Heart left ventricle (tissue), 13 donors: Measurements from ENCODE around the gene GPRIN1.

Experiments used
- POLR2A ChIP-seq, 2 donors: fragments of 450-650 bp; IDR thresholded peaks; one replicate each; pipeline ENCODE4 v1.6.1; 2017; ENCODE audit warnings: antibody characterized with exemption in 2 of 2, mild to moderate bottlenecking in 2 of 2, moderate library complexity in 2 of 2
- TF ChIP-seq, protein P1 (sequence below), 12 donors: fragments of 200-600 bp; sonication (generic) in 4 of 12; IDR thresholded peaks; one replicate each; pipeline versions ENCODE4 v1.5.0 to v1.8.0; 2018 to 2022; ENCODE audit warnings: antibody characterized with exemption in 12 of 12, mild to moderate bottlenecking in 5 of 12
- donor health status: ischemic (EF 13 %, LVEDD 7.1; RV severe dilation, severe dysfunction).
- donor health status: DM: no; HTN: yes; CAD: no.
- donor health status: DM: no; HTN: no; CAD: no.
- donor health status: ischemic (EF 25% LVEDD 6.9; RV normal size, moderate dysfunction).
- donor health status: ischemic (EF 25% LVEDD 5.7; RV mildly dilated, moderate dysfunction).
- donor health status: ischemic (EF 35%, LVEDD 5.7; RV mildly dilated, moderate dysfunction).
- donor health status: nonischemic (EF 11% LVEDD 7.7; RV severe dilation, severe dysfunction).
- donor health status: DM: yes; HTN: yes; CAD: no.
- donor health status: PGD.
- donor health status: ischemic (EF 29% LVEDD 5.4; RV normal size, mild dysfunction).
- donor health status: nonischemic (EF 23%, LVEDD 6.1; RV moderate dilation, normal function).

DNA sequence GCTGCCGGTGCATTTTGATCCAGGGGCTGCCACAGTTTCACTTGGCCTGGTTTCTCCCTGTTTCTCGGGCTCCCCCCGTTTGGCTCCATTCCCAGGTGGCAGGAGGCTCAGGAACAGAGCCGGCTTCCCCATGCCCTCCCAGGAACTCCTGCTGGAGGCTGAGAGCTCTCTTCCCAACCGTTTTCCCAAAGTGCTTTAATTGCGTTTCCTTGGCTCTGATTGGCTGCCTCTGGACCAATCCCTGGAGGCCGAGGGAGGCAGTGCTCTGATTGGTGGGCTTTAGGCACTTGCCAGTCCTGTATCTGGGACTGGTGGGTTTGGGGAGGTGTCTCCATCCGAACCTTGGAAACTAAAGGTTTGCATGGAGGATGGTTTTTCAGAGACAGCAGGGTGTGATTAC, 42.2 kb upstream of the GPRIN1 start:
- TF ChIP-seq, protein P1, sequence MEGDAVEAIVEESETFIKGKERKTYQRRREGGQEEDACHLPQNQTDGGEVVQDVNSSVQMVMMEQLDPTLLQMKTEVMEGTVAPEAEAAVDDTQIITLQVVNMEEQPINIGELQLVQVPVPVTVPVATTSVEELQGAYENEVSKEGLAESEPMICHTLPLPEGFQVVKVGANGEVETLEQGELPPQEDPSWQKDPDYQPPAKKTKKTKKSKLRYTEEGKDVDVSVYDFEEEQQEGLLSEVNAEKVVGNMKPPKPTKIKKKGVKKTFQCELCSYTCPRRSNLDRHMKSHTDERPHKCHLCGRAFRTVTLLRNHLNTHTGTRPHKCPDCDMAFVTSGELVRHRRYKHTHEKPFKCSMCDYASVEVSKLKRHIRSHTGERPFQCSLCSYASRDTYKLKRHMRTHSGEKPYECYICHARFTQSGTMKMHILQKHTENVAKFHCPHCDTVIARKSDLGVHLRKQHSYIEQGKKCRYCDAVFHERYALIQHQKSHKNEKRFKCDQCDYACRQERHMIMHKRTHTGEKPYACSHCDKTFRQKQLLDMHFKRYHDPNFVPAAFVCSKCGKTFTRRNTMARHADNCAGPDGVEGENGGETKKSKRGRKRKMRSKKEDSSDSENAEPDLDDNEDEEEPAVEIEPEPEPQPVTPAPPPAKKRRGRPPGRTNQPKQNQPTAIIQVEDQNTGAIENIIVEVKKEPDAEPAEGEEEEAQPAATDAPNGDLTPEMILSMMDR (IDR thresholded peaks at IDR 0.05): no peak
- TF ChIP-seq POLR2A (IDR thresholded peaks at IDR 0.05): no peak
